GM21825 (cell line): Measurements from ENCODE around the gene TOX2.

Source experiments
- ATAC-seq: cut with Tn5 transposase; IDR thresholded peaks from one replicate; pipeline ENCODE4 v1.9.1; 2021; ENCODE audit warnings: mild to moderate bottlenecking, moderate library complexity; ENCODE audit not compliant: unreplicated experiment

TOX2 gene

GRCh38 chr20:43974695-43975094 is 60.0 kb downstream of the TOX2 start:
- no peak for ATAC-seq

- no peak for ATAC-seq
Observed at GRCh38 chr20:43975096-43975768, 60.6 kb downstream of the TOX2 start.

- ATAC-seq, result no peak
Observed at GRCh38 chr20:43976547-43976946, 61.9 kb downstream of the TOX2 start.

GRCh38 chr20:43977252-43977651 is 62.6 kb downstream of the TOX2 start:
- no peak for ATAC-seq

GRCh38 chr20:43977962-43978361 is 63.3 kb downstream of the TOX2 start:
- ATAC-seq, result no peak

- no peak for ATAC-seq
Observed at GRCh38 chr20:43979576-43980105, 65.0 kb downstream of the TOX2 start.

- ATAC-seq, result no peak
Observed at GRCh38 chr20:43981540-43981939, 66.9 kb downstream of the TOX2 start.

GRCh38 chr20:43982016-43982415 is 67.4 kb downstream of the TOX2 start:
- no peak for ATAC-seq

GRCh38 chr20:43982886-43983285 is 68.2 kb downstream of the TOX2 start:
- no peak for ATAC-seq

GRCh38 chr20:43983359-43983758 is 68.7 kb downstream of the TOX2 start:
- ATAC-seq, result no peak

- ATAC-seq, result no peak
Observed at GRCh38 chr20:43983904-43984361, 69.3 kb downstream of the TOX2 start.

GRCh38 chr20:43984587-43984986 is 69.9 kb downstream of the TOX2 start:
- no peak for ATAC-seq

GRCh38 chr20:43985121-43985520 is 70.5 kb downstream of the TOX2 start:
- ATAC-seq, result no peak

GRCh38 chr20:43985608-43986316 is 71.1 kb downstream of the TOX2 start:
- no peak for ATAC-seq

- no peak for ATAC-seq
Observed at GRCh38 chr20:43987018-43987417, 72.4 kb downstream of the TOX2 start.

- ATAC-seq, result no peak
Observed at GRCh38 chr20:43987531-43987930, 72.9 kb downstream of the TOX2 start.

GRCh38 chr20:43988451-43988850 is 73.8 kb downstream of the TOX2 start:
- no peak for ATAC-seq

- ATAC-seq, result no peak
Observed at GRCh38 chr20:43988867-43989266, 74.2 kb downstream of the TOX2 start.

GRCh38 chr20:43991261-43991660 is 76.6 kb downstream of the TOX2 start:
- ATAC-seq, result no peak

- ATAC-seq, result no peak
Observed at GRCh38 chr20:43991982-43992381, 77.3 kb downstream of the TOX2 start.

GRCh38 chr20:43992885-43993284 is 78.2 kb downstream of the TOX2 start:
- ATAC-seq, result no peak

- ATAC-seq, result no peak
Observed at GRCh38 chr20:43993560-43993959, 78.9 kb downstream of the TOX2 start.
